Nephron progenitor cell (in vitro differentiated cells): ENCODE data around the gene VASH2.

Experiments used
- DNase-seq: peaks from one replicate; pipeline ENCODE4 v3.0.0; 2021
- H3K27ac Mint-ChIP-seq: 2 replicates; pipeline ENCODE4 v1.8.0; 2021; ENCODE audit warnings: mild to moderate bottlenecking, moderate library complexity, mixed read lengths
- H3K27me3 Mint-ChIP-seq: 2 replicates; pipeline ENCODE4 v1.8.0; 2021; ENCODE audit warnings: mild to moderate bottlenecking, low read depth, mixed read lengths; ENCODE audit not compliant: poor library complexity
- H3K36me3 Mint-ChIP-seq: 2 replicates; pipeline ENCODE4 v1.8.0; 2021; ENCODE audit warnings: low read depth, mixed read lengths
- H3K4me1 Mint-ChIP-seq: 2 replicates; pipeline ENCODE4 v1.8.0; 2021; ENCODE audit warnings: mixed read lengths
- H3K4me3 Mint-ChIP-seq: 2 replicates; pipeline ENCODE4 v1.8.0; 2021; ENCODE audit warnings: mild to moderate bottlenecking, moderate library complexity, mixed read lengths
- H3K9me3 Mint-ChIP-seq: 2 replicates; pipeline ENCODE4 v1.8.0; 2021; ENCODE audit warnings: mild to moderate bottlenecking, moderate library complexity, mixed read lengths
- CTCF ChIP-seq: fragments of 200-600 bp; sonication (generic); IDR thresholded peaks from 2 replicates; pipeline ENCODE4 v1.5.0; 2021; ENCODE audit warnings: antibody characterized with exemption

Gene VASH2

GRCh38 chr1:212917134-212917485 lies 33.2 kb upstream of the VASH2 start:
- TF ChIP-seq CTCF = no peak
- H3K4me1 Mint-ChIP-seq = peaks cover 49% of the 10 kb centered on the region
- H3K27ac Mint-ChIP-seq = no peak overlapping the region
- peaks cover 34% of the 10 kb centered on the region for H3K27me3 Mint-ChIP-seq
- H3K9me3 Mint-ChIP-seq = no peaks in the 10 kb centered on the region
- no peak for DNase-seq
- H3K36me3 Mint-ChIP-seq = no peaks in the 10 kb centered on the region
- H3K4me3 Mint-ChIP-seq = no peak overlapping the region

- peaks cover 30% of the 10 kb centered on the region for H3K27me3 Mint-ChIP-seq
- H3K4me3 Mint-ChIP-seq = no peak overlapping the region
- H3K4me1 Mint-ChIP-seq = peaks cover 46% of the 10 kb centered on the region
- no peak for TF ChIP-seq CTCF
- DNase-seq = no peak
- no peaks in the 10 kb centered on the region for H3K36me3 Mint-ChIP-seq
- H3K27ac Mint-ChIP-seq = no peak overlapping the region
- H3K9me3 Mint-ChIP-seq = no peaks in the 10 kb centered on the region
Observed at GRCh38 chr1:212917858-212918257, 32.5 kb upstream of the VASH2 start.

GRCh38 chr1:212918824-212919223 lies 31.5 kb upstream of the VASH2 start:
- no peaks in the 10 kb centered on the region for H3K9me3 Mint-ChIP-seq
- no peak for DNase-seq

DNA sequence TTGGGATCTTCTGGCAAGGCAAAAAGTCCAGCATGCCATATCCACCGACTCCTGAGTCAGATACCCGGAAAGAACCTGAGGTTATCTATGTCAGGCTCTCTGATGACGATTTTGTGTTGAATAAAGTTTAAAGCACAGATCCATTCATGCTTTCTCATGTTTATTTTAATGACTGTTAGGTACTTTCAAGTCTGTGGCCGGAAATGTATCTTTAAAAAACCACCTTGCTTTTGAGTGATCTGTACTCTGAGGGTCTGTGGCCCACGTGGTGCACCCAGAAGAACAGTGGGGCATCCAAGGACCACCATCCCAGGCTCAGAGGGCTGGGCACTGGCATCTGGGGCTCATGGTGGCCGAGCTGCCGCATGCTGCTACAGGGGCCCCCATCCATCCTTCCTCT lies 30.1 kb upstream of the VASH2 start:
- Mint-ChIP-seq H3K36me3 (no peaks in the 10 kb centered on the region), H3K27ac (no peak overlapping the region), H3K4me3 (no peak overlapping the region), H3K9me3 (no peaks in the 10 kb centered on the region), H3K4me1 (peaks cover 38% of the 10 kb centered on the region), H3K27me3 (peaks cover 14% of the 10 kb centered on the region)
- DNase-seq = no peak
- TF ChIP-seq CTCF = no peak

More at GRCh38 chr1:212918824-212919223, 31.5 kb upstream of the VASH2 start:
- no peak overlapping the region for H3K27ac Mint-ChIP-seq
- H3K4me1 Mint-ChIP-seq = peaks cover 38% of the 10 kb centered on the region
- TF ChIP-seq CTCF = no peak
- H3K27me3 Mint-ChIP-seq = peaks cover 20% of the 10 kb centered on the region
- H3K4me3 Mint-ChIP-seq = no peak overlapping the region
- no peaks in the 10 kb centered on the region for H3K36me3 Mint-ChIP-seq

- peaks cover 14% of the 10 kb centered on the region for H3K27me3 Mint-ChIP-seq
- H3K4me3 Mint-ChIP-seq = no peak overlapping the region
- H3K27ac Mint-ChIP-seq = no peak overlapping the region
- H3K9me3 Mint-ChIP-seq = no peaks in the 10 kb centered on the region
- peaks cover 33% of the 10 kb centered on the region for H3K4me1 Mint-ChIP-seq
- no peak for DNase-seq
- H3K36me3 Mint-ChIP-seq = no peaks in the 10 kb centered on the region
- TF ChIP-seq CTCF = no peak
Observed at GRCh38 chr1:212920896-212921295, 29.4 kb upstream of the VASH2 start.

GRCh38 chr1:212922016-212922415 lies 28.3 kb upstream of the VASH2 start:
- TF ChIP-seq CTCF = no peak
- peaks cover 16% of the 10 kb centered on the region for H3K27me3 Mint-ChIP-seq
- H3K27ac Mint-ChIP-seq = no peak overlapping the region
- H3K9me3 Mint-ChIP-seq = no peaks in the 10 kb centered on the region
- H3K36me3 Mint-ChIP-seq = no peaks in the 10 kb centered on the region
- no peak overlapping the region for H3K4me3 Mint-ChIP-seq
- DNase-seq = no peak
- peaks cover 22% of the 10 kb centered on the region for H3K4me1 Mint-ChIP-seq
